Thoracic aorta (tissue), 2 donors: ENCODE data around the gene WNK3. TPM values are rescaled to one million over a fixed set of nuclear protein-coding genes. Genes with fewer than 3 reads are reported as not detected.

ENCODE experiments used
- ATAC-seq: fragments of 150-250 bp; one replicate; pipeline ENCODE4 v1.8.0; 2017; ENCODE audit warnings: low read depth; ENCODE audit not compliant: insufficient number of reproducible peaks, low FRiP score
- DNase-seq: peaks from one replicate; pipeline ENCODE4 v3.0.0-alpha.2; 2020; ENCODE audit warnings: low spot score
- H3K27ac ChIP-seq, 2 donors: fragments of 200-600 bp; sonication (generic); 1 replicate in 1 of 2; 2 replicates in 1 of 2; pipeline ENCODE4 v1.5.1; 2016; ENCODE audit warnings: mild to moderate bottlenecking in 2 of 2, moderate library complexity in 2 of 2
- H3K27me3 ChIP-seq: fragments of 200-600 bp; sonication (generic); replicated peaks from 2 replicates; pipeline ENCODE4 v1.6.0; 2016; ENCODE audit warnings: mild to moderate bottlenecking; ENCODE audit not compliant: insufficient read depth
- H3K36me3 ChIP-seq: fragments of 200-600 bp; sonication (generic); one replicate; pipeline ENCODE4 v1.5.1; 2016
- H3K4me1 ChIP-seq, 2 donors: fragments of 200-600 bp; sonication (generic); 1 replicate in 1 of 2; 2 replicates in 1 of 2; pipeline versions ENCODE4 v1.5.1 to v1.6.0; 2016; ENCODE audit warnings: low read depth in 2 of 2, mild to moderate bottlenecking in 1 of 2; ENCODE audit not compliant: control insufficient read depth in 1 of 2
- H3K4me3 ChIP-seq: fragments of 200-600 bp; sonication (generic); 2 replicates; pipeline ENCODE4 v1.5.1; 2016; ENCODE audit warnings: mild to moderate bottlenecking
- H3K9me3 ChIP-seq: fragments of 200-600 bp; sonication (generic); 2 replicates; pipeline ENCODE4 v1.5.1; 2016
- total RNA-seq, 2 donors: library from RNA; depleted of rRNA; stranded (reverse); fragments of >200 nt; gene quantifications; one replicate each; pipeline versions ENCODE4 v1.1.0 to v1.2.3, GENCODE V29; 2016
- TF ChIP-seq, protein P1 (sequence below): fragments of 200-600 bp; sonication (generic); IDR thresholded peaks from one replicate; pipeline ENCODE4 v1.5.1; 2019; ENCODE audit warnings: antibody characterized with exemption

The WNK3 gene
- total RNA-seq, 2 donors from 2014 or later, result 2.8 to 3.7 TPM

DNA sequence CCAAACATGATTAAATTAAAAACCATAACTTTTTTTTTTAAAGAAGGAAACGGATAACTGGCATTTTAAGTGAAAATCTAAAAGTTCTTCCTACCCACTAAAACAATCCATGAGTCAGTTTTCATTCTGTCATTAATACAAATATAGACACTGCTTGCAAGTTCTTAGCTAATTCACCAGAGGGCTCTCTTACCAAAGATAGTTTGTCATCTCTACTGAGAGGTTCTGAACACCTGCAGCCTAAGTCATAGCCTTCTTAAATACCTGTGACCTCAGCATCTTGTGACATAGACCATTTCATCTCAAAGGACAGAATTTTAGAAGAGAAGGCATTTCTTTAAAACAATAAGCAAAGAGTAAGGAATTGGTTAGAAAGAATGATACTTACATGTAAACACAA lies 109.5 kb downstream of the WNK3 start:
- Histone ChIP-seq H3K36me3 (no peaks in the 10 kb centered on the region), H3K4me1 (no peaks in the 10 kb centered on the region), H3K4me3 (no peak overlapping the region), H3K27ac (no peak overlapping the region), H3K27me3 (no peaks in the 10 kb centered on the region), H3K9me3 (no peaks in the 10 kb centered on the region)
- DNase-seq (no peak), ATAC-seq (no peak)
- TF ChIP-seq, protein P1, sequence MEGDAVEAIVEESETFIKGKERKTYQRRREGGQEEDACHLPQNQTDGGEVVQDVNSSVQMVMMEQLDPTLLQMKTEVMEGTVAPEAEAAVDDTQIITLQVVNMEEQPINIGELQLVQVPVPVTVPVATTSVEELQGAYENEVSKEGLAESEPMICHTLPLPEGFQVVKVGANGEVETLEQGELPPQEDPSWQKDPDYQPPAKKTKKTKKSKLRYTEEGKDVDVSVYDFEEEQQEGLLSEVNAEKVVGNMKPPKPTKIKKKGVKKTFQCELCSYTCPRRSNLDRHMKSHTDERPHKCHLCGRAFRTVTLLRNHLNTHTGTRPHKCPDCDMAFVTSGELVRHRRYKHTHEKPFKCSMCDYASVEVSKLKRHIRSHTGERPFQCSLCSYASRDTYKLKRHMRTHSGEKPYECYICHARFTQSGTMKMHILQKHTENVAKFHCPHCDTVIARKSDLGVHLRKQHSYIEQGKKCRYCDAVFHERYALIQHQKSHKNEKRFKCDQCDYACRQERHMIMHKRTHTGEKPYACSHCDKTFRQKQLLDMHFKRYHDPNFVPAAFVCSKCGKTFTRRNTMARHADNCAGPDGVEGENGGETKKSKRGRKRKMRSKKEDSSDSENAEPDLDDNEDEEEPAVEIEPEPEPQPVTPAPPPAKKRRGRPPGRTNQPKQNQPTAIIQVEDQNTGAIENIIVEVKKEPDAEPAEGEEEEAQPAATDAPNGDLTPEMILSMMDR, result no peak

DNA sequence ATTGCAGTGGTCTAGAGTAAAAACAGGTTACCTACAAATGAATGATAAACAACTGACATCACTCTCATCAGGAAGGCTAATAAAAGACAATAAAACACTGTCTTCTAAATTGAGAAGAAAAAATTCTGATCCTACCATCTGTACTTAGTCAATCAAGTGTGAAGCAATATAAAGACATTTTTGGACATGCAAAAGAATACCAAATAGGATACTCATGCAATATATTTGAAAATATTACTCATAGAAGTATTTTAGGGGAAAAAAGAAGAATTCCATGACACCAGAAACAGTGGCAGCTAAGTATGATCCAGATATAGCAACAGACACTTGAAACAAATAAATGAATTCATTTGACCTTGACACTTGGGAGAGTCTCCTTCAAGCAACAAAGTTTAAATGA lies 111.0 kb downstream of the WNK3 start:
- no peaks in the 10 kb centered on the region for H3K9me3 ChIP-seq
- ATAC-seq (no peak), DNase-seq (no peak)
- H3K36me3 ChIP-seq, result no peaks in the 10 kb centered on the region
- H3K4me1 ChIP-seq, result no peaks in the 10 kb centered on the region
- H3K4me3 ChIP-seq, result no peak overlapping the region
- TF ChIP-seq, protein P1, result no peak
- H3K27ac ChIP-seq, result no peak overlapping the region
- no peaks in the 10 kb centered on the region for H3K27me3 ChIP-seq

DNA sequence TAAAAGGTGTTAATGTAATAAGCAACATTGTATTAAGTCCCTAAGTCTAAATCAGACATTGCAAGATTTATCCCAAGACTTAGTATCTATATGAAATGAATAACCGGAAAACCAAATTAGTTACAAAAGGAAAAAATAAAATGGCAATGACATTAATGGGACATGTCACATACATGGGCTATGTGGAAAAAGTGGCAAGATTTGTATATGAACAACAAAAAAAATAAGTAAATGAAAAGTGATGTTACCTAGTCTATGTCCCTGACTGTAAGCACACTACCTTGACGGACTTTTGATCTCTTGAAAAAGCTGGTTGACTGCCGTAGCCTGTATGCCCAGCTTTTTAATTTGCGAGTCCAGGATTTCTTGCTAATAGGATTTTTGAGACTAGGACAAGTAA lies 119.3 kb downstream of the WNK3 start:
- H3K36me3 ChIP-seq, result no peaks in the 10 kb centered on the region
- no peaks in the 10 kb centered on the region for H3K4me1 ChIP-seq
- no peak overlapping the region for H3K27ac ChIP-seq
- no peaks in the 10 kb centered on the region for H3K27me3 ChIP-seq
- H3K9me3 ChIP-seq, result no peaks in the 10 kb centered on the region
- TF ChIP-seq, protein P1, result no peak
- H3K4me3 ChIP-seq, result no peak overlapping the region
- DNase-seq, result no peak
- no peak for ATAC-seq

DNA sequence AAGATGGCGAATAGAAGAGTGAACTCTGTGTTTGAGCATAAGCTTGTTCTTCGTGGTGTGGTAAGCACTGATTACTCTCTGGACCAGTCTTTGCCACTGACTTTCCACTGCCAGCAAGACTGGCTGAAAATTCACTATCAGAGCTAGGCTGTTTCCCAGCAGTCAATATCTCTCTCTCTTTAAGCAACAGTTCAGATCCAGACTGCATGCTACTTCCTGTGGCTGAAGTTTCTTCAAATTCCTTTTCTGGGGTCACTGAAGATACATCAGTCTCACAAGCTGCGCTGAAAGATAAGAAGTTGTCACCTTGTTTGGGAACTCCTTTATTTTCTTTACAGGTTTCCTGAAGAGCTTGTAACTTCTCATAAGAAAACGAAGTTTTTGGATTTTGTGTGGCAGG lies 120.8 kb downstream of the WNK3 start:
- Histone ChIP-seq H3K4me3 (no peak overlapping the region), H3K27ac (no peak overlapping the region), H3K27me3 (no peaks in the 10 kb centered on the region), H3K36me3 (no peaks in the 10 kb centered on the region), H3K9me3 (no peaks in the 10 kb centered on the region), H3K4me1 (no peaks in the 10 kb centered on the region)
- TF ChIP-seq, protein P1, result no peak
- DNase-seq (no peak), ATAC-seq (no peak)

DNA sequence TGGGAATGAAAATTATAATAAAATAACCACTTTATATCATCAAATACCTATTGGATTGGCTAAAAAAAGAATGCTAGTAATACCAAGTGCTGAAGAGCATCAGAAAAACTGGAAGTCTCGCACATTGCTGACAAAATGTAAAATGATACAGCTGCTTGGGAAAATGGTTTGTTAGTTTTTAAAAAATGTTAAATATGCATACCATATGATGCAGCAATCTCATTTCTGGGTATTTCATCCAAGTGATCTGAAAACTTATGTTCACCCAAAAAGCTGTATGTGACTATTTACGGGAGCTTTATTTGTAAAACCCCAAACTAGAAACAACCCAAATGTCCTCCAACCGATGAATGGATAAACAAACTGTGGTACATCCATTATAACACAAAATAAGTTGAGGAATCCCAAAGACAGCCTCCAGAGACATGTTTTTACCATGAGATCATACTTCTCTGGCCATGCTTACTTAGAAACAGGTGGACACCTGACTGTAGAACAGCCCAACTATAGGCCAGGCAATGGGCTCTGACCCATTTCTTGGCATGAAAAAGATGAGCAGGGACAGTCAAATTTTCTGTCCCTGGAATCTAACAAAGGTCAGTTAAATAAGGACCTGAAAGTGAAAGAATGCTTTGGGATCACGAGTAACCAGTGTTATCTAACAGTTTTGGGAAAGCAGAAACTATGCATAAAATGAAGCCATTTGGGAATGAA lies 127.3 kb downstream of the WNK3 start:
- Histone ChIP-seq H3K4me1 (no peaks in the 10 kb centered on the region), H3K27ac (no peak overlapping the region), H3K4me3 (no peak overlapping the region), H3K27me3 (no peaks in the 10 kb centered on the region), H3K9me3 (no peaks in the 10 kb centered on the region), H3K36me3 (no peaks in the 10 kb centered on the region)
- ATAC-seq (no peak), DNase-seq (no peak)
- TF ChIP-seq, protein P1, result no peak
